Measurements from ENCODE around the gene SRP9.

GRCh38 chr1:225748529-225748928, 29.1 kb upstream of the SRP9 start:
- TF ChIP-seq CTCF (IDR thresholded peaks at IDR 0.05) = no peak
- no peak for TF ChIP-seq POLR2A (IDR thresholded peaks at IDR 0.05)
- TF ChIP-seq POLR2AphosphoS5 (IDR thresholded peaks at IDR 0.05; ENCODE audit: insufficient read depth in 1 of 2, low read depth in 1 of 2) = no peak
